ENCODE results near the gene SLC35F6.

The SLC35F6 gene

DNA sequence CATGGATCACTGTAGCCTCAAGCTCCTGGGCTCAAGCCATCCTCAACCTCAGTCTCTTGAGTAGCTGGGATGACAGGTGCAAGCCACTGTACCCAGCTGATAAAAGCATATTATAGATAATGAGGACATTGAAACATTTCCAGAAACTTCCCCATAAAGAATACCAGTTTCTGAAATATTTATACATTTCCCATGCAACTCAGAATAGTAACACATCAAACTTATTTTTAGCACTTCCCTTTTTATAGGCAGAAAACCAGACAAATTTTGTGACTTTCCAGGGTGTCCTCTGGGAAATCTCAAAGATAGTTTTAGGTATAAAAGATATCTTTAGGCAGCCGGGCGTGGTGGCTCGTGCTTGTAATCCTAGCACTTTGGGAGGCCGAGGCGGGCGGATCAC, 58.8 kb downstream of the SLC35F6 start:
- H3K9me3 ChIP-seq, result no peaks in the 10 kb centered on the region
- TF ChIP-seq, protein P1, sequence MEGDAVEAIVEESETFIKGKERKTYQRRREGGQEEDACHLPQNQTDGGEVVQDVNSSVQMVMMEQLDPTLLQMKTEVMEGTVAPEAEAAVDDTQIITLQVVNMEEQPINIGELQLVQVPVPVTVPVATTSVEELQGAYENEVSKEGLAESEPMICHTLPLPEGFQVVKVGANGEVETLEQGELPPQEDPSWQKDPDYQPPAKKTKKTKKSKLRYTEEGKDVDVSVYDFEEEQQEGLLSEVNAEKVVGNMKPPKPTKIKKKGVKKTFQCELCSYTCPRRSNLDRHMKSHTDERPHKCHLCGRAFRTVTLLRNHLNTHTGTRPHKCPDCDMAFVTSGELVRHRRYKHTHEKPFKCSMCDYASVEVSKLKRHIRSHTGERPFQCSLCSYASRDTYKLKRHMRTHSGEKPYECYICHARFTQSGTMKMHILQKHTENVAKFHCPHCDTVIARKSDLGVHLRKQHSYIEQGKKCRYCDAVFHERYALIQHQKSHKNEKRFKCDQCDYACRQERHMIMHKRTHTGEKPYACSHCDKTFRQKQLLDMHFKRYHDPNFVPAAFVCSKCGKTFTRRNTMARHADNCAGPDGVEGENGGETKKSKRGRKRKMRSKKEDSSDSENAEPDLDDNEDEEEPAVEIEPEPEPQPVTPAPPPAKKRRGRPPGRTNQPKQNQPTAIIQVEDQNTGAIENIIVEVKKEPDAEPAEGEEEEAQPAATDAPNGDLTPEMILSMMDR (IDR thresholded peaks at IDR 0.05; ENCODE audit: low read depth, low read length), result no peak
- H3K4me1 ChIP-seq, result no peaks in the 10 kb centered on the region
- DNase-seq, result no peak
- H3K4me3 ChIP-seq (ENCODE audit: low read depth, low read length), result no peak overlapping the region
- H3K36me3 ChIP-seq, result no peaks in the 10 kb centered on the region
- H3K27me3 ChIP-seq, result no peaks in the 10 kb centered on the region

Measured in BE2C (cell line).